ENCODE measurements around the gene SLC8A1. TPM values are rescaled to one million over a fixed set of nuclear protein-coding genes. Genes with fewer than 3 reads are reported as not detected.

SLC8A1 gene
- total RNA-seq, 1 donor from 2014 or later, result 2.9 TPM

DNA sequence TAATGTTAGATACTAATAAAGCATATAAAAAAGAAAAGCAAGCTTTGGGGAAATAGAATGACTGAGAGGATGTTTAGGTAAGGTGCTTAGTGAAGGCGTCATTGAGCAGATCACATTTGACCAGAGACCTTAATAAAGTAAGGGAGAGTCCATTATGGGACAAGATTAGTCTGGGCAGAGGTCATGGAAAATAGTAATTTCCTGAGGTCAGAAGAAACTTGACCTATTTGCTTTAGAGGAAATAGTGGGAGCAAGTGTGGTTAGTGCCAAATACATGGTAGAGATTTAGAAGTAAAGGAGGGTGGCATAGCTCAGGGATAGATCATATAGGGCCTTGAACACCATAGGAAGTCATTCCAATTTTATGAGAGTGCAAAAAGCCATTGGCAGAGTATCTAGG, 24.5 kb upstream of the SLC8A1 start:
- no peaks in the 10 kb centered on the region for H3K9me3 Mint-ChIP-seq
- DNase-seq (ENCODE audit: low spot score), result no peak
- no peaks in the 10 kb centered on the region for H3K27me3 Mint-ChIP-seq (ENCODE audit: insufficient read depth)
- no peak overlapping the region for H3K4me3 Mint-ChIP-seq
- H3K27ac Mint-ChIP-seq, result no peak overlapping the region
- no peaks in the 10 kb centered on the region for H3K36me3 Mint-ChIP-seq (ENCODE audit: low read depth)
- intact Hi-C loops (cut with micrococcal nuclease), result no loop called here
- no peaks in the 10 kb centered on the region for H3K4me1 Mint-ChIP-seq (ENCODE audit: low read depth)

DNA sequence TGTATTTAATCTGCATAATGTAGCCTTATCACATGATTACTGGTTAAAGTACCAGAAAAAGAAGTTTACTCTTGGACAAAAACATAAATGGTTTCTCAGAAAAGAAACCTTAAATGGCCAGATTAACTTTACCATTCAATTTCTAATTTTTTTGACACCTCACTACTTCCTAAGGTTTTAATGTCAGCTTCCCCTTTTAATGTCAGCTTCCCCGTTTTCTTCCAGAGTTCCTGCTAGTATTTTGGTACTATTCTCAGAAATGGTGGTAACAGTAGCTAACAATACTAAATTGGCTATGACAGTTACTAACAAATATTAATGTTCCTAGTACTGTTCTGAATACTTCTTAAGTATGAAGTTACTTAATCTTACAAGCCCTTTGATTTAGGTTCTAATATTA, 22.4 kb upstream of the SLC8A1 start:
- peaks cover 2% of the 10 kb centered on the region for H3K27me3 Mint-ChIP-seq (ENCODE audit: insufficient read depth)
- H3K4me3 Mint-ChIP-seq, result no peak overlapping the region
- H3K9me3 Mint-ChIP-seq, result no peaks in the 10 kb centered on the region
- H3K27ac Mint-ChIP-seq, result no peak overlapping the region
- intact Hi-C loops (cut with micrococcal nuclease), result no loop called here
- no peaks in the 10 kb centered on the region for H3K4me1 Mint-ChIP-seq (ENCODE audit: low read depth)
- DNase-seq (ENCODE audit: low spot score), result no peak
- no peaks in the 10 kb centered on the region for H3K36me3 Mint-ChIP-seq (ENCODE audit: low read depth)

DNA sequence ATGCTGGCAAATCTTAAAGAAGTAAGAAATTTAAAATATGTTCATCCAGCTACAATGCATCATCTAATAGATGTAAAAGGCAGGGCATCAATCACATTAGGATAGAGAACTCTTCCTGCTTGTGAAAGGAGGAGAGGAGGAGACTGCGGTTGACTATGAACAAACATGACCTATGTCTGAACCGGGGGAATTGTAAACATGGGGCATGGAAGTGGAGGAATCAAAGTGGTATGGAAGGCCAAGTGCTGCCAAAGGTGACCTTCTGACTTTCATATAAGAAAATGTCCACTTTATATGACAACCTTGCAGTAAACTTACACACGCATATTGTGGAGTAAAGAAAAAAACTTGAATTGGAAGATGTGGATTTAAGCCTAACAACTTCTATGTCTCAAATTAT, 20.0 kb upstream of the SLC8A1 start:
- Mint-ChIP-seq H3K9me3 (no peaks in the 10 kb centered on the region), H3K27me3 (ENCODE audit: insufficient read depth) (peaks cover 2% of the 10 kb centered on the region), H3K27ac (no peak overlapping the region), H3K36me3 (ENCODE audit: low read depth) (no peaks in the 10 kb centered on the region), H3K4me3 (no peak overlapping the region), H3K4me1 (ENCODE audit: low read depth) (no peaks in the 10 kb centered on the region)
- intact Hi-C loops (cut with micrococcal nuclease), result no loop called here
- DNase-seq (ENCODE audit: low spot score), result no peak

DNA sequence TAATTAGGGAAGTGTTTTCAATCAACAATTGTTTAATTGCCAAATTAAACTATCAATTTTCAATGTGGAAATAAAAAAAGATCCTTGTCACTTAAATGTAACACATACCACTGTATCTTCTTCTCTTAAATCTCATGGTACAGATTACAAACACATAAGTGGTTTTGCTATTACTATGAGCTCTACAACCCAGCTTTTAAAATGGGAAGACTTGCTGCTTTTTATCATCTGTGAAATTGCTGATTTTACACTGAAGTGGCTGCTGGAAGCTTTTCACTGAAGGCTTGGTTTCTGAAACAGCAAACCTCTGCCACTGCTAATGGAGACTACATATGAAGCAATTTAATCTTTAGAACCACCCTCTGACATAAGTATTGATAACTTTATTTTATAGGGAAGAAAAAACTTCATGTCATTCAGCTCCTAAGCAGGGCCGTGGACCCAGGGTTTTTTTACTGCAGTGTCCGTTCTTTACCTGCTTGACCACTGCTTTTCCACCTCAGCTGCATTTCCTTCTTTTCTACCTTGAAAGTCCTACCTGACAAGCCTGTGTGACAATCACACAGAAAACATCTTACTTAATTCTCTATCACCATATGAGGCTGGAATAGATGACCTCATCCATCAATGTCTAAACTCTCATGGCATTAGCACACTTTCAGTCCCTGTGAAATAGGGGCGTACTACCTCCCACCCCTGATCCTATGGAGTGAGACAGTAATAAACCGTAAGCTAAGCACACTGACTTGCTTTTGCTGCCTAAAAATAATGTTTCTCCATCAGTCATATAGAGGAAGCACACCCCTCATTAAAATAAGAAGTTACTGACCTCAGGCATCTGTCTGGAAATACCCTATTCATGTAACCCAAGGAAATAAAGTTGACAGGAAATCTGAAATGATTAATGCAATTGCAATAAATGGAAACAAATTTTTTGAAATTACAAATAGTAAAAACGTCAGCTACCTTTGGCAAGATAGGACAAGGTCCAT, 19.2 kb upstream of the SLC8A1 start:
- H3K27me3 Mint-ChIP-seq (ENCODE audit: insufficient read depth), result peaks cover 2% of the 10 kb centered on the region
- no peaks in the 10 kb centered on the region for H3K36me3 Mint-ChIP-seq (ENCODE audit: low read depth)
- no peak overlapping the region for H3K4me3 Mint-ChIP-seq
- no peak overlapping the region for H3K27ac Mint-ChIP-seq
- intact Hi-C loops (cut with micrococcal nuclease), result no loop called here
- H3K9me3 Mint-ChIP-seq, result no peaks in the 10 kb centered on the region
- no peak for DNase-seq (ENCODE audit: low spot score)
- H3K4me1 Mint-ChIP-seq (ENCODE audit: low read depth), result no peaks in the 10 kb centered on the region

DNA sequence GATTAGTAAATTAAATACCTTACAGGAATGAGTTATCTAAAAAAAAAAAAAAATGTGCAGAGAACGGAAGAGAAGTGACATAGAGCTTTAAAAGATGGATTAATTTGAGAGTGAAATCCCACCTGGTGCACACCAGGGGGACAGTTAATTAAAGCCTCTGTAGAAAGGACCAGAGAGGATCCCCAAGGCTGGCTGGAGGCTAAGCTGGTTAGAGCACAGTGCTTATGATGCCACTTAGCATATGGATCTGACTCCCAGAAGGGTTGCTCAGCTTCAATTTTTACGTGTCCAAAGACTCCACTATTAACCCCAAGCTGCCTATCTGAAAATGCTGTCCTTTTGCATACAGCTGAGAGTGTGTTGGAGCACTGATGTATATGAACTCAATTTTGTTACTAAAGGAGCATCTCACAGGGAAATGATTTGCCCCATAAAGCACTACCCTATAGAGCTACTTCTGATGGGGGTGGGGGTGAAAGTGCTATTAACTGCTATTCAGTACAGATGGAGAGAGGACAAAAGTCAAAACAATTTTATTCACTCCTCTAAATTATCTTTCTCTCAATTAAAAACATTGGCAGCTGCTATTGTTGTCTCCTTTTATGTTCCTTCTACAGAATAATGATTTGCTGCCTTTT, 15.2 kb upstream of the SLC8A1 start:
- no peak for DNase-seq (ENCODE audit: low spot score)
- no peak overlapping the region for H3K4me3 Mint-ChIP-seq
- no peaks in the 10 kb centered on the region for H3K36me3 Mint-ChIP-seq (ENCODE audit: low read depth)
- peaks cover 6% of the 10 kb centered on the region for H3K27me3 Mint-ChIP-seq (ENCODE audit: insufficient read depth)
- no peaks in the 10 kb centered on the region for H3K4me1 Mint-ChIP-seq (ENCODE audit: low read depth)
- H3K27ac Mint-ChIP-seq, result no peak overlapping the region
- intact Hi-C loops (cut with micrococcal nuclease), result no loop called here
- H3K9me3 Mint-ChIP-seq, result no peaks in the 10 kb centered on the region

DNA sequence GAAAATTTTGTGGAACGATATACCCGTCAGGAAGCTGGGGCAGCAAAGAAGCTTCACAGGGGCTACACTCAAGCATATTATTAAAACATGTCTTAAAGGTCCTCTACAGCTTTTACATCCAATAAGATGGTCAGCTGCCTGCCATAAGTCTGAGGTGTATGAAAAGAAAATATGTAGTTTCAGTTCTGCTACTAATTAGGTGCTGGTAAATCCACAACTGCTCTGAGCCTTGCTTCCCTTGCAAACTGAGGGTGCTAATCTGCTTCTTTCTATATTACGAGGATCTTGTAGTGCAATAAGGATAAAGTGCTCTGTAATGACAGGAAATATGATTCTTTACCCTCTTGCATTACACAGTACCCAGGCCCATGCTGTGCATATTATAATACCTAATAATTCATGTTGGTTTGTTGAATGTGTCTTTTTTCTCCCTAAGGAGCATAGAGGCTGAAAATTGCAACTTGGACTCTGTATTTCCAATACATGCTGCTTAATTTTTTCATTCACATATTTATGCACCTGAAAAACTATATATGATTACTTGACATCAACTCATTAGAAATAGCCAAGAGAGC, 14.5 kb upstream of the SLC8A1 start:
- peaks cover 6% of the 10 kb centered on the region for H3K27me3 Mint-ChIP-seq (ENCODE audit: insufficient read depth)
- no peak overlapping the region for H3K4me3 Mint-ChIP-seq
- no peak overlapping the region for H3K27ac Mint-ChIP-seq
- H3K9me3 Mint-ChIP-seq, result no peaks in the 10 kb centered on the region
- H3K4me1 Mint-ChIP-seq (ENCODE audit: low read depth), result no peaks in the 10 kb centered on the region
- no peak for DNase-seq (ENCODE audit: low spot score)
- H3K36me3 Mint-ChIP-seq (ENCODE audit: low read depth), result no peaks in the 10 kb centered on the region
- intact Hi-C loops (cut with micrococcal nuclease), result no loop called here

DNA sequence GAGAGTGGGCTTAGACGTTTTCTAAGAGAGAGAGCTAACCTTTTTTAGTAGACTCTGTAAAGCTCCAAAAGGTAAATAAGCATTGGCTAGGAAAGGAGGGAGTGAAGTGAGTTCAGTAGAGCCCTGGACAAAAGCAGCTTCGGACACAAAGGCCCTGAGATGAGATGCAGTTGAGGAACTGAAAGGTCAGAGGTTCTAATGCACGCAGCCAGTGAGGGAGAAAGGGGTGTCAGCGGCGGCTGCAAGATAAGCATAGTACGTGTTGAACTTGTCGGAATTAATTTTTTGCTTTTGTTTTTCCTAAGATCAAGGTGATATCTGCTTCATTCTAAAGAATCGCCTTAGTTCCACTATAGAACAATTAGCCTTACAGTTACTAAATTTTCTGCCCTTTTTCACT, 11.2 kb upstream of the SLC8A1 start:
- H3K4me3 Mint-ChIP-seq, result no peak overlapping the region
- H3K9me3 Mint-ChIP-seq, result no peaks in the 10 kb centered on the region
- intact Hi-C loops (cut with micrococcal nuclease), result no loop called here
- H3K4me1 Mint-ChIP-seq (ENCODE audit: low read depth), result no peaks in the 10 kb centered on the region
- DNase-seq (ENCODE audit: low spot score), result no peak
- H3K27ac Mint-ChIP-seq, result no peak overlapping the region
- H3K36me3 Mint-ChIP-seq (ENCODE audit: low read depth), result no peaks in the 10 kb centered on the region
- H3K27me3 Mint-ChIP-seq (ENCODE audit: insufficient read depth), result peaks cover 4% of the 10 kb centered on the region

DNA sequence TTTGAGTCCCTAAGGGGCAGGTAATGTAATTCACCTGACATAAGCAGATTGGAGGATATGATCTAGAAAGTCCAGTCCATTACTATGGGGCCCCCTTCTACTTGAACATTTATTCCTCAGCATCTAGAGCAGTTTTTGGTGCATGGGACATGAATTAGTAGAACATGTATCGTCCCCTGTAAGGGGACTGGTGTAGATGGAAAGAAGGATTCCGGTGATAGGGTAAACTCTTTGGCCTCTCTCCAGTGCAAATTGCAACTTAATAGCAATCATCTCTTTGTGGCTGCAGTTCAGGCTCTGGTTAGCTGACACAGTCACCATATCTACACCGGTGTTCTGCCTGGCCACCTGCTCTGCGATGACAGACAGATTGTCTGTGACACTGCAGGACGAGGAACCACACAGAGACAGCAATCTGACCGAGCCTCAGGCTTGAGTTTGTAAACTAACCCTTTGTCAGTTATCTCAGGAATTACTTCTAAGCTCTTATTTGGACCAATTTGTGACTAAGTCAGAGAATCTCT, 6.4 kb upstream of the SLC8A1 start:
- peaks cover 4% of the 10 kb centered on the region for H3K27me3 Mint-ChIP-seq (ENCODE audit: insufficient read depth)
- no peak for DNase-seq (ENCODE audit: low spot score)
- no peak overlapping the region for H3K27ac Mint-ChIP-seq
- no peaks in the 10 kb centered on the region for H3K36me3 Mint-ChIP-seq (ENCODE audit: low read depth)
- H3K4me1 Mint-ChIP-seq (ENCODE audit: low read depth), result no peaks in the 10 kb centered on the region
- no peaks in the 10 kb centered on the region for H3K9me3 Mint-ChIP-seq
- H3K4me3 Mint-ChIP-seq, result no peak overlapping the region
- intact Hi-C loops (cut with micrococcal nuclease), result no loop called here

DNA sequence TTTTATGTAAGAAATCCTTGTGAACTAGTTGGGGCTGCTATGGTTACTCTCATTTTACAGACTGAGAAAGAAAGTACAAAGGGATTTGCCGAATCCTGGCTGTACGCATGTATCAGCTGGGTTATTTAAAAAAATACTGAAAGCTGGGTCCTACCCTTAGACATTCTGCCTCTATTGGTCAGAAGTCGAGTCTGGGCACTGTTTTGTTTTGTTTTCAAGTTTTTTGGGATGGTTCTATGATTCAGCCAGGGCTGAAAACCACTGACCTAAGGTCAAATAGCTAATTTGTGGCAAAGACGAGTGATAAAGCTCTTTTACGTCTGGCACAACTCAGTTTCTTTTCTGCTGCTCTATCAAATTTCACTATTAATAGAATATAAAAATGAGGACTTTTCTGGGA, 5.9 kb upstream of the SLC8A1 start:
- H3K36me3 Mint-ChIP-seq (ENCODE audit: low read depth), result no peaks in the 10 kb centered on the region
- H3K27me3 Mint-ChIP-seq (ENCODE audit: insufficient read depth), result peaks cover 1% of the 10 kb centered on the region
- H3K27ac Mint-ChIP-seq, result no peak overlapping the region
- no peaks in the 10 kb centered on the region for H3K4me1 Mint-ChIP-seq (ENCODE audit: low read depth)
- no peak for DNase-seq (ENCODE audit: low spot score)
- intact Hi-C loops (cut with micrococcal nuclease), result no loop called here
- no peaks in the 10 kb centered on the region for H3K9me3 Mint-ChIP-seq
- no peak overlapping the region for H3K4me3 Mint-ChIP-seq

DNA sequence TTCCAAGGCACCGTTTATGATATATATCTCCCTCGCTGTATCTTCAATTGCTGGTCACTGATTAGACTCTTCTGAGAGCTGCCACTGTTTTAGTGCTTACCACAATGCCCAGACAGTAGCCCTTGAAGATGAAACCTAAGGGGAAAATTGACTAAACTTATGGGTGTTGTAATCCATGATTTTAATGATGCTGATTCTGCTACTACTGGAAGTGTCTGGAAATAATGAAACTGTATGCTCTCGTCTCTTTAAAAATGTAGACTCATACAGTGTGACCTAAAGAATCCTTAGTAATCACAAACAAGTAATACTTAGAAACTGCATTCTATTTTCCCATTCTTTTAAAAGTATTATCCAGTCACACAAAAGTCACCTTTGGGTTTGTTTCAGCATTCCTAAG, 5.5 kb upstream of the SLC8A1 start:
- H3K27me3 Mint-ChIP-seq (ENCODE audit: insufficient read depth), result peaks cover 5% of the 10 kb centered on the region
- H3K9me3 Mint-ChIP-seq, result no peaks in the 10 kb centered on the region
- H3K4me3 Mint-ChIP-seq, result no peak overlapping the region
- intact Hi-C loops (cut with micrococcal nuclease), result no loop called here
- no peaks in the 10 kb centered on the region for H3K36me3 Mint-ChIP-seq (ENCODE audit: low read depth)
- no peak overlapping the region for H3K27ac Mint-ChIP-seq
- no peak for DNase-seq (ENCODE audit: low spot score)
- H3K4me1 Mint-ChIP-seq (ENCODE audit: low read depth), result peaks cover 3% of the 10 kb centered on the region

DNA sequence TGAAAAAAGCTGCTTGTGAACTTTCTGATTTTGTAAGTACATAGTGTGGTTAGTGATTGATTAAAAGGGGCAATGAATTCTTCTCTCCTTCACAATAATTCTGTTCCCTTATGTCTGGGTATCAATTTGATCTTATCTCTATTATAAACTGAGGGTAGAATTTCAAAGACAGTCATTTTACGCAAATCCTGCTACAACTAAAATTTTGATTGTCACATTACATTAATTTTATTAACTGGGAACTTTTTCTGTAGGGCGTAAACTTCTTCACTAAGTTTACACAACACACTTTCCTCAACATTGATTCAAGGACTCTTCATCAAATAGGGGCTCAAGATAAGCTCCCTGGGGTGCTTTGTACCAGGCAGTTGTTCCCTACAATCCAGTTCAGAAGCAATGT, 5.0 kb upstream of the SLC8A1 start:
- Mint-ChIP-seq H3K9me3 (no peaks in the 10 kb centered on the region), H3K27me3 (ENCODE audit: insufficient read depth) (peaks cover 7% of the 10 kb centered on the region), H3K4me1 (ENCODE audit: low read depth) (peaks cover 6% of the 10 kb centered on the region), H3K36me3 (ENCODE audit: low read depth) (no peaks in the 10 kb centered on the region), H3K4me3 (no peak overlapping the region), H3K27ac (no peak overlapping the region)
- intact Hi-C loops (cut with micrococcal nuclease), result no loop called here
- no peak for DNase-seq (ENCODE audit: low spot score)

DNA sequence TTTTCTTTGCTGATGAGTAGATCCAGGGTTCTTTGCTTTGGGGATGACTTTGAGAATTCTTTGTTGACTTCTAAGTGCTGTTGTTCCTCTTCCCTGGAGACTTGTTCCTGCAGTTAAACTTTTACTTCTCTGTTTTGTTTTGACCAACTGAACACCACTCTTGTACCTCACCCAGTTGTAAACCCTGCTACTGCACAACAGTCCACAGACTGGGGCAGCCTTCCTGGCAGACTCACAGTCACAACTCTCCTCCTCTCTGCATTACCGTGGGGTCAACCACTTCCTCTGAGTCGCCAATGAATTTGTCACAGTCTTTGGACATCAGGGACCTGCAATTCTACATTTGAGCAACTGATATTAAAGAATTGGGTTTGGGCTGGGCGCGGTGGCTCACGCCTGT, 3.8 kb upstream of the SLC8A1 start:
- H3K27ac Mint-ChIP-seq, result no peak overlapping the region
- H3K27me3 Mint-ChIP-seq (ENCODE audit: insufficient read depth), result peaks cover 18% of the 10 kb centered on the region
- no peak for DNase-seq (ENCODE audit: low spot score)
- H3K9me3 Mint-ChIP-seq, result no peaks in the 10 kb centered on the region
- no peaks in the 10 kb centered on the region for H3K36me3 Mint-ChIP-seq (ENCODE audit: low read depth)
- intact Hi-C loops (cut with micrococcal nuclease), result no loop called here
- no peak overlapping the region for H3K4me3 Mint-ChIP-seq
- peaks cover 14% of the 10 kb centered on the region for H3K4me1 Mint-ChIP-seq (ENCODE audit: low read depth)

DNA sequence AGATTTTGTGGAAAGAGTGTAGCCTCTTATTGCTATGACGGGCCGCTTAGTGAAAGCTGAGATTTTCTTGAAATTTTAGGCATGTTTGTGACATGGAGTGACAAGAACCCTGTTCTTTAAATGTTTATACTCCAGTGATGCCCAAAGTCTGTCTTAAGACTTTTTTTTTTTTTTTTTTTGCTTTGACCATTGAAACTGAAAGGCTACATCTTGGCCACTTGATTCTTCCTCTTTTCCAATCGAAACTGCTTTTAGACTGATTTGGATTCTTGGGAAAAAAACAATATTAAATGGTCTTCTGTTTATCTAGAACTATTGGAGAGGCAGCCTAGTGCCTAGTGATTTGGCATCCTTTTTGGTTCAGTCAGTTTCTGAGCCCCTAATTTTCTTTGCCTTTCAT, 2.4 kb upstream of the SLC8A1 start:
- no peak for DNase-seq (ENCODE audit: low spot score)
- H3K36me3 Mint-ChIP-seq (ENCODE audit: low read depth), result no peaks in the 10 kb centered on the region
- intact Hi-C loops (cut with micrococcal nuclease), result no loop called here
- H3K4me1 Mint-ChIP-seq (ENCODE audit: low read depth), result peaks cover 25% of the 10 kb centered on the region
- no peak overlapping the region for H3K27ac Mint-ChIP-seq
- H3K27me3 Mint-ChIP-seq (ENCODE audit: insufficient read depth), result peaks cover 26% of the 10 kb centered on the region
- no peaks in the 10 kb centered on the region for H3K9me3 Mint-ChIP-seq
- no peak overlapping the region for H3K4me3 Mint-ChIP-seq

Measured in activated T-helper 1 cell treated with anti-CD3 and anti-CD28 coated beads, Interleukin-12 subunit alpha, Interleukin-12 subunit beta, Interleukin-2, Interleukin-4 antibody, amounts not matched to agents 30 ng/mL and 10 ng/mL and 1 ng/mL, durations not matched to agents 14 hours and 24 hours and 36 hours (primary cell).